Muscle of arm (tissue), 12 donors: ENCODE results near the gene FAM83F. TPM values are rescaled to one million over a fixed set of nuclear protein-coding genes. Genes with fewer than 3 reads are reported as not detected.
"Not testable (repeated sequence)": the region's sequence is repeated elsewhere in the genome, so short reads cannot be mapped to it uniquely, and the experiment has no call there.

ENCODE experiments used
- DNase-seq: peaks from one replicate; pipeline ENCODE4 v3.0.0-alpha.2; 2013
- polyA plus RNA-seq, 12 donors: library from polyadenylated mRNA; unstranded; fragments of 120-200 nt; gene quantifications; one replicate each; pipeline ENCODE4 v1.2.1, GENCODE V29; 2013; ENCODE audit not compliant: insufficient read length in 12 of 12

FAM83F gene
- polyA plus RNA-seq, 12 donors: 0.03 to 2.4 (median 0.24) TPM; not detected in 1

DNA sequence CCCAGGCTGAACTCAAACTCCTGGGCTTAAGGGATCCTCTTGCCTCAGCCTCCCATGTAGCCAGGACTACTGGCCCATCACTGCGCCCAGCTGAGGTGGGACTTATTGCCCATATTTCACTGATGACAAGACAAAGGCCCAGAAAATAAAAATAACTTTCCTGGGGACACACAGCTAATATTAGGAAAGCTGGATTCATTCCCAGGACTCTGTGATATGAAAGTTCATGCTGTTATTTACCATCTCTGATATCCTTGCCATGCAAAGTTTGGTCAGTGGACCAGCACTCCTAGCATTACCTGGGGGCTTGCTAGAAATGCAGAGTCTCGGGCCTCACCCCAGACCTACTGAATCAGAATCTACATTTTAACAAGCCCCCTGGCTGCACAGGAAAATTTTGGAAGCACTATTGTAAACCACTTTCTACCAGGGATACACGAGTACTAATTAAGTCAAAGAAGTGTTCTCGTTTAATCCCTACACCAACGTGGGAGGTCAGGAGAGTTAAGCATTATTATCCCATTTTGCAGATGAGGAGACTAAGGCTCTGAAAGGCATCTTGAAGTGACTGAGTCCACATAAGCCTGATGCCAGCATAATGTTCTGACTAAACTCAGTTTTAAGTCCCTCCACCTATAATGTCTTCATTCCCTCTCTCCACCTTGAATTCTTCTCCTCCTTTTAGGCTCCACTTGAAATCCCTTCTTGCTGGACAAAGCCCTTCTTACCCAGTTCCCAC, 2.5 kb upstream of the FAM83F start:
- DNase-seq: no peak

DNA sequence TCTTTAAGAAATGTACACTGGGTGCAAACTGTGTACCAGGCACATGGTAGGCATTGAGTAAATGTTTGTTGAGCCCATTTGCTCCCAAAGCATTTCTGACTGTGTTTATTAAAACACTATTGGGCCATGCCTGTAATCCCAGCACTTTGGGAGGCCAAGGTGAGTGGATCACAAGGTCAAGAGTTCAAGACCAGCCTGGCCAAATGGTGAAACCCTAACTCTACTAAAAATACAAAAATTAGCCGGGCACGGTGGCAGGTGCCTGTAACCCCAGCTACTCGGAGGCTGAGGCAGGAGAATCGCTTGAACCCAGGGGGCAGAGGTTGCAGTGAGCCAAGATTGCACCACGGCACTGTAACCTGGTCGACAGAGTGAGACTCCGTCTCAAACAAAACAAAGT, 1.9 kb upstream of the FAM83F start:
- not testable (repeated sequence) for DNase-seq

DNA sequence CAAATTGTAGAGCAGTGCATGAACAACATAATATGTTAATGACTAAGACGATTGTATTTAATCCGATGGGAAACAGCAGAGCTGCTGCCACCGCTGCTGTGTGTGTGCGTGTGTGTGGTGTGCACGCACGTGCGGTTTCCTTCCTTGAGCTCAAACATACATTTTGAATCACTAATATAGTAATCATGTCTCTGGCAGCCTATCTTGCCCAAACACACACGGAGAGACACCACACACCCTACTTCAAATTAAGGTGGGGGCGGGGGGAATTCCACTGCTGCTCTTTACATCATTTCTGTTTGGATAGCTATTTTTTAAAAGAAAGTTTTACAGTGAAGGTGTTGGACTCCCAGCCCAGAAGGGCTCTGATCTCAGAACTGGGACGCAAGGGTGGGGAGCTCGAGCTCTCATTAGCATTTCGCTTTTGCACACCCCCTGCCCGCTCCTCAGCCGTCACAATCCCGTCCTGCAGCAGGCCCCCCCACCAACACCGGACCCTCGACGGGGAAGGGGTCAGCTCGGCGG, 651 bp upstream of the FAM83F start:
- DNase-seq: no peak

GRCh38 chr22:39995393-39996252, 869 bp downstream of the FAM83F start:
- DNase-seq: no peak

DNA sequence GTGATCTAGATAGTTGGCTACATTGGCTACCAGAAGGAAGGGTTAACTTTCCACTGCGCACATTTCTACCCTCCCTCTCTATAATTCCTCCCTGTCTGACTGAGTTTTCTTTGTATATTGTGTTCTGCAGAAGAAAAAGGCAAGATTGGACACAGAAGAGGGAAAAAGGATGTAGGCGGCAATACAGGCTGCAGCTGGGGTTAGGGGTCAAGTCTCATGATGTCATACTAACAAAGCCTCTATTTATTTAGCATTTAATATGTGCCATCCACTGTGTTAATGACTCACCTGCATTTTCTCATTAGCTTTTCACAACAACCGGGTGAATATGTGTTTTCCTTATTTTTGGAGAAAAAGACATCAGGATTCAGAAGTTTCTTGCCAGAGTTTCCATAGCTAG, 2.0 kb downstream of the FAM83F start:
- DNase-seq: no peak

GRCh38 chr22:39997421-39997820, 2.7 kb downstream of the FAM83F start:
- no peak for DNase-seq

- no peak for DNase-seq
These were observed 3.4 kb downstream of the FAM83F start for GRCh38 chr22:39997939-39998726.

DNA sequence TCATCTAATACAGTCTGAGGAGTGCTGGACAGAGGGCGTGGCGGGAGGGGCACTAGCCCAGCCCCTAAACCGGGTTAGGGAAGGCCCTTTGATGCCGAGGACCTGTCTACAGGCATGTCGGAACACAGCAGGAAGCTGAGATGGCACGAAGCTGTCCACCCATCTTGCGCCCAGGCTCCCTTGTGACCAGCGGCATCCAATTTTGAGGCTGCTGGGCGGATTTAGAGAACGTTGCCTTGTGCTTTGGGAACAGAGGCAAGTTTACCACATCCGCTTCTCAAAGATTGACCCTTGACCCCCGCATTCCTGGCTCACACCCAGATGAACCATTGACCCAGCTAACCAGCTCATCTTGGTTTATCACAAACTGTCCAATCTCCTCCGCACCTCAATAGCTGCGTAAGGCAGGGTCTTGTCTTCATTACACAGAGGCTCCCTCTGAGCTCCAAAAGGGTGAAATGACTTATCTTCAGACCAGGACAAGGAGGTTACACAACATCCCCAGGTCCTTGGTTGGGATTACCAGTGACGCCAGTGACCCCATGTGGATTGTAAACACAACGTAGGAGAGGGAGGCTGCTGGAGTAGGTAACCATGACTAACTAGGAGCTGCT, 4.5 kb downstream of the FAM83F start:
- no peak for DNase-seq

DNA sequence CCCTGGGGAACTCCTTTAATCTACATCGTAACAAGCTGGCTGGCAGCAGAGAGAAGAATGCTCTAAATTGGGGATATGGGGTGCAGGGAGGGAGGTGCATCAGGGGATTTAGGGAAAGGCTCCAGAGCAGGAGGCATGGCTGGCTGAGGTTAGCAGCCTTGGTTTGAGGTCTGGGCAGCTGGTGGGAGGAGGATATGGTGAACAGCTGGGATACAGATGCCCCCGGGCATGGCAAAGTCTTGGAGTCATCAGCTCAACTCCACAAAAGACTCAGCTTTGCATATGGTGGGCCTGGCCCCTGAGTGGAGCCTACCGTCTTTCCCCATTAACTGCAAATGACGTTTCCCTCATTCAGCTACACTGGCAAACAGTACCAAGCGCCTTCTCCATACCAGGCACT, 5.4 kb downstream of the FAM83F start:
- no peak for DNase-seq

GRCh38 chr22:40001106-40001505, 6.4 kb downstream of the FAM83F start:
- no peak for DNase-seq

DNA sequence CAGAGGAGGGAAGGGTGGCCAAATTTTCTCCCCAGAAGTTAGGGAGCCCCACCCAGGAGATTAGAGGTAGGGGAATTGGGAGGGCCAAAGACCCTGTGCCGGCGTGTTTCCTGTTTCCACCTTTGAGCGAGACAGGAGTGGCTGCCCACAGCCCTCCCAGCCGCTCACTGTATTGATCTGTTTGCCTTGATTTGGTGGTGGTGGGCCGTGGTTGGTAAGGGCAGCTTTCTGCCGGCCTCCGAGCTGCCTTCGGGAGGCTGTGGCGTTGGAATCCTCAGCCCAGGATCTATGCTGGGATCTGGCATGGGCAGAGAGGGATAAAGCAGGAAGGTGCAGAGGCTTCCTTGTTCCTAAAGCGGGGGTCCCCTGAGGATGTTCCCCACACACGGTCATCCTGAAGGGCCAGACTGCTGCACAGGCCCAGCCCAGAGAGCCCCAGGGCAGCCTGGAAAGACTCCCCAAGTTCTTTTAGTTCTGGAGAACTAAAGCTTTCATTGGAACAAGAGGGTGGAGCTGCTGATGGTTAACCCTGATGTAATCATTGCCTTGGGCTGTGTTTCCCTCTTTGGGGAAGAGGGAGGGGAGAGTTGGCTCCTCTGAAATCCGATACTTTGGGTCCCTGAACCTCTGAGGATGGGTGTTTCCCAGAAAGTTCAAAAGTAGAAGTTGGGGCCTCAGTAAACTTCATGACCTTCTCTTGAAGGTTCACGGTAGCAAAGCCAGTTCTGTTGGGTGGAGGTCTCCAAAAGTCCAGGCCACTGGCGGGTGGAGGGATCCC, 7.2 kb downstream of the FAM83F start:
- DNase-seq: no peak

- DNase-seq: no peak
These were observed 8.4 kb downstream of the FAM83F start for GRCh38 chr22:40002935-40003715.

DNA sequence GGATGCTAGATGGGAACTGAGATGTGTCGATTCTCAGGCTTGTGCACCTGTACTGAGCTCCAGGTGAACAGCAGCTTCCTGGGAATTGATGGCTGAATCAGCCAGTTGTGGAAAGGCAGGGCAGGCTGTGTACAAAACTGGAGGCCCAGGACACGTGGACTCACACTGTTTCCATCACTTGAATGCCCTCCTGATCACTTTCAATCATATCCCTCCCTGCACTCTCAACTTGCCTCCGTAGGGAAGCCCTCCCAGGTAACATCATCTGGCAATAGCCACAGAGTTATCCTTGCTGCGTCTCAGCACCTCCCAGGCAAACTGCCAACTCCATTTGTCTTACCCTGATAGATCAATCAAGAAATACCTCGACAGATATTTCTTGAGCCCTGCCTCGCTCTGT, 10.1 kb downstream of the FAM83F start:
- no peak for DNase-seq

GRCh38 chr22:40006641-40007040, 11.9 kb downstream of the FAM83F start:
- DNase-seq: no peak

DNA sequence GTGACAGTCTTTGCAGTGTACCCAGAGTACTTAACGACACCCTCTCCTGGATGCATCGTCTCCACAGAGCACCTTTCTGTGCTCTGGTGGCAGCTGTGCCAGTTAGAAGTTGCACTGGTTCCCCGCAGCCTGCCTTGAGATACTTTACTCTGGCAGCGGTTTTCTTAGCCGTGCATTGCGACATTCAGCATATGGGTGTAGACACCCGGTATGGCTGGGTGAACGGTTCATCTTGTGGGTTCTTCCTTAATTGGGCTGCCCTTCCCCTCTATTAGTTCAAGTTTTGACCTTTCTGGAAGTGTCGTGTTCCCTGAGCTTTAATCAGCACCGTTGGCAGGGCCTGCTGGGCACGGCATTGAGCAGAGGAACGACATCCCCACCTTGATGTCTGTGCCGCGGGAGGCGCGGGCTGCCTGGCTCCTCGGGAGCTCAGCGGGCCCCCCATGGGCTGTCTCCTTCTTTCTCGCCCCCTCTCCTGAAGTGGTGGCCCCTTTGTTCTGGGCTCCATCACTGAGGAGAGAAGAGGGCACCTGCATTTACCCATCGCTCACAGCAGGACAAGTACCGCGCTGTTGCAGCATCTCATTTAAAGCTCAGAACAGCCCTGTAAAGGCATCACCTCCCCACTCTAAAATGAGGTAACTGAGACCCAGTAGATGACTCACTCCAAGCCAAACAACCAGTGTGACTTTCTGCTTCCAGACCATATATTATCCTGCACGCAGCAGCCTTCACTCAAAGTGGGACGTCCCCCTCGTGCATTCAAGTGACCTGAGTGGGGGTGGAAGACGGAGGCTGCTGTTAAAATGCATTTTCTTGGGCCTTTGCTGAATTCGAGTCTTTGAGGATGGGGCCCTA, 13.3 kb downstream of the FAM83F start:
- no peak for DNase-seq

DNA sequence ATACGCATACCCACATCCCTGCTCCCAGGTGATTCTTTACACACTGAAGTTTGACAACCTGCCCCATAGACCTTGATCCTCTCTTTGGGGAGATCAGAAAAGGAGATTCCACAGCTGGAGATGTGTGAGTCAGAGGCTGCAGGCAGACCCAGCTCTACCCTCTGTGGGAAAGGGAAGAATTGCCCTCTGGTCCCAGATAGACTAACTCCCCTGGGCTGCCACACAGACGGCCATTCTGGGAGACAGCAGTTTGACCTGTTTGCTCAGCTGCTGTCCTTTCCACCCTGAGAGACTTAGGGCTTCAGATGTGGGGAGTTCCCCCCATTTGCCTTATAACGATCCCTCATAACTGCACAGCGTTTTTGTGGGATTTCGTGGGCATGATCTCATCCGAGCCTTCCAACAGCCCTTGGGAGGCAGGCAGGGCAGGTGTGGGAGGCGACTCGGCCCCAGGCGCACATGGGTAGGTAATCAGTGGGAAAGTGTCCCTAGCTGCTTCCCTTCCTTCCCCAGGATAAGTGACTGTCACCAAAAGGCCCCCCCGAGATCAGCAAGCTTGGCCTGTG, 14.1 kb downstream of the FAM83F start:
- DNase-seq: no peak

- no peak for DNase-seq
These were observed 14.6 kb downstream of the FAM83F start for GRCh38 chr22:40009292-40009774.

- no peak for DNase-seq
These were observed 15.4 kb downstream of the FAM83F start for GRCh38 chr22:40009951-40010671.
